IMR-90 (cell line): ENCODE data around the gene CASZ1. TPM values are rescaled to one million over a fixed set of nuclear protein-coding genes. Genes with fewer than 3 reads are reported as not detected.

Experiments used
- ATAC-seq: fragments of 200-7000 bp; cut with Tn5 transposase; 2 replicates; pipeline ENCODE4 v1.9.1; 2020; ENCODE audit warnings: low read depth, mild to moderate bottlenecking, moderate library complexity
- BruUV-seq: library from RNA; stranded (reverse); fragments of 400-500 nt; replicated peaks from 2 replicates; lab custom pipeline; 2021; lab: Mats Ljungman, UMichigan
- CTCF ChIA-PET: fragments of 300-600 bp; formaldehyde crosslinking; extraction: SDS; loops from one replicate; lab custom pipeline; 2021; ENCODE audit warnings: antibody characterized with exemption; lab: Yijun Ruan, JAX
- POLR2A ChIA-PET: fragments of 300-600 bp; sonication (Branson Sonifier 250); formaldehyde crosslinking; loops from one replicate; lab custom pipeline; 2022; ENCODE audit warnings: antibody characterized with exemption; ENCODE audit not compliant: unreplicated experiment; lab: Charles Lee
- DNase-seq: peaks from one replicate; pipeline ENCODE4 v3.0.0; 2013
- H2AFZ ChIP-seq: replicated peaks from 2 replicates; pipeline ENCODE3; 2013; ENCODE audit warnings: low read length, mild to moderate bottlenecking; ENCODE audit not compliant: poor library complexity
- H2AK5ac ChIP-seq: 2 replicates; pipeline ENCODE4 v1.6.1; 2013; ENCODE audit warnings: low read depth, low read length, inconsistent platforms
- H2AK9ac ChIP-seq: replicated peaks from 2 replicates; pipeline ENCODE3; 2013; ENCODE audit warnings: mild to moderate bottlenecking, low read depth, low read length, moderate library complexity; ENCODE audit not compliant: poor library complexity
- H2BK120ac ChIP-seq: 2 replicates; pipeline ENCODE4 v1.6.1; 2013; ENCODE audit warnings: low read depth, low read length, inconsistent platforms
- H2BK15ac ChIP-seq: 3 replicates; pipeline ENCODE4 v1.6.1; 2013; ENCODE audit warnings: low read depth, low read length, inconsistent platforms
- H2BK20ac ChIP-seq: 2 replicates; pipeline ENCODE4 v1.6.1; 2013; ENCODE audit warnings: low read depth, mild to moderate bottlenecking, inconsistent platforms, low read length, moderate library complexity
- H2BK5ac ChIP-seq: 2 replicates; pipeline ENCODE4 v1.6.1; 2013; ENCODE audit warnings: mild to moderate bottlenecking, low read depth, low read length, inconsistent platforms; ENCODE audit not compliant: poor library complexity, severe bottlenecking
- H3K14ac ChIP-seq: replicated peaks from 2 replicates; pipeline ENCODE4 v1.6.1; 2013; ENCODE audit warnings: low read depth, low read length, inconsistent platforms
- H3K18ac ChIP-seq: 2 replicates; pipeline ENCODE4 v1.6.1; 2013; ENCODE audit warnings: low read depth, low read length, control low read depth
- H3K23ac ChIP-seq: 2 replicates; pipeline ENCODE4 v1.6.1; 2013; ENCODE audit warnings: low read depth, low read length, inconsistent platforms
- H3K27ac ChIP-seq: 2 replicates; pipeline ENCODE4 v1.5.1; 2013; ENCODE audit warnings: mild to moderate bottlenecking, control low read depth, low read length; ENCODE audit not compliant: insufficient read depth
- H3K27me3 ChIP-seq: 2 replicates; pipeline ENCODE4 v1.6.1; 2013; ENCODE audit warnings: low read length; ENCODE audit not compliant: control insufficient read depth, insufficient read depth
- H3K36me3 ChIP-seq: 2 replicates; pipeline ENCODE4 v1.6.1; 2013; ENCODE audit warnings: low read length, mixed read lengths; ENCODE audit not compliant: control insufficient read depth, insufficient read depth
- H3K4ac ChIP-seq: 2 replicates; pipeline ENCODE4 v1.6.1; 2013; ENCODE audit warnings: low read depth, low read length, inconsistent platforms
- H3K4me1 ChIP-seq: 2 replicates; pipeline ENCODE4 v1.6.1; 2013; ENCODE audit warnings: low read length, mixed read lengths; ENCODE audit not compliant: control insufficient read depth, insufficient read depth
- H3K4me2 ChIP-seq: 2 replicates; pipeline ENCODE4 v1.6.1; 2013; ENCODE audit warnings: low read depth, mild to moderate bottlenecking, control low read depth, low read length, moderate library complexity
- H3K4me3 ChIP-seq: 2 replicates; pipeline ENCODE4 v1.5.1; 2013; ENCODE audit warnings: low read depth, mild to moderate bottlenecking, control low read depth, low read length, moderate library complexity; ENCODE audit not compliant: insufficient read depth
- H3K56ac ChIP-seq: 2 replicates; pipeline ENCODE4 v1.6.1; 2013; ENCODE audit warnings: low read length, inconsistent platforms; ENCODE audit not compliant: insufficient read depth; ENCODE audit errors: extremely low read depth
- H3K79me1 ChIP-seq, 2 experiments: 2 replicates each; pipeline ENCODE4 v1.6.1; 2013; ENCODE audit warnings: low read length in 2 of 2, inconsistent platforms in 1 of 2, low read depth in 1 of 2
- H3K9ac ChIP-seq: 2 replicates; pipeline ENCODE4 v1.6.1; 2013; ENCODE audit warnings: low read depth, low read length, control low read depth
- H3K9me1 ChIP-seq: 2 replicates; pipeline ENCODE4 v1.6.1; 2013; ENCODE audit warnings: low read length, inconsistent platforms; ENCODE audit not compliant: insufficient read depth
- H3K9me3 ChIP-seq: 2 replicates; pipeline ENCODE4 v1.6.1; 2013; ENCODE audit warnings: low read length; ENCODE audit not compliant: control insufficient read depth, insufficient read depth
- H4K20me1 ChIP-seq: 2 replicates; pipeline ENCODE4 v1.6.1; 2013; ENCODE audit warnings: low read length, inconsistent platforms; ENCODE audit not compliant: insufficient read depth
- H4K5ac ChIP-seq: 2 replicates; pipeline ENCODE4 v1.6.1; 2013; ENCODE audit warnings: mild to moderate bottlenecking, low read depth, low read length, control low read depth
- H4K8ac ChIP-seq, 2 experiments: 2 replicates each; pipeline ENCODE4 v1.6.1; 2013; ENCODE audit warnings: low read depth in 2 of 2, low read length in 2 of 2, control low read depth in 1 of 2, inconsistent platforms in 1 of 2
- H4K91ac ChIP-seq: 2 replicates; pipeline ENCODE4 v1.6.1; 2013; ENCODE audit warnings: low read depth, low read length, inconsistent platforms; ENCODE audit not compliant: insufficient read depth
- BHLHE40 ChIP-seq: fragments of 150-350 bp; IDR thresholded peaks from 2 replicates; pipeline ENCODE4 v1.6.1; 2016; ENCODE audit warnings: mild to moderate bottlenecking, low read depth, low read length
- CHD1 ChIP-seq: IDR thresholded peaks from 2 replicates; pipeline ENCODE4 v1.6.1; 2012; ENCODE audit warnings: low read depth, low read length, improper control_type of control experiment
- MAFK ChIP-seq: IDR thresholded peaks from 2 replicates; pipeline ENCODE4 v1.6.1; 2012; ENCODE audit warnings: low read depth, low read length, improper control_type of control experiment
- MXI1 ChIP-seq: IDR thresholded peaks from 2 replicates; pipeline ENCODE4 v1.6.1; 2012; ENCODE audit warnings: low read depth, mild to moderate bottlenecking, low read length, moderate library complexity, borderline replicate concordance
- NFE2L2 ChIP-seq: fragments of 150-350 bp; IDR thresholded peaks from 2 replicates; pipeline ENCODE4 v1.6.1; 2016; ENCODE audit warnings: low read depth, mild to moderate bottlenecking, low read length
- RFX5 ChIP-seq: IDR thresholded peaks from 2 replicates; pipeline ENCODE4 v1.8.0; 2012; ENCODE audit warnings: low read depth, mild to moderate bottlenecking, low read length, moderate library complexity
- WGBS, 2 experiments: methylation state at CpG; one replicate each; pipeline versions ENCODE4 v1.1.5 to v1.1.7; 2013; ENCODE audit warnings: missing lambda C conversion rate in 2 of 2; ENCODE audit not compliant: insufficient read length in 1 of 2; ENCODE audit errors: extremely low coverage in 2 of 2; 5-methylcytosine and 5-hydroxymethylcytosine counted together
- dilution Hi-C: fragments of 300-500 bp; cut with HindIII; formaldehyde crosslinking; loops from one replicate; pipeline ENCODE4 v1.14.3; 2018; ENCODE audit warnings: low sequenced_read_pairs; ENCODE audit not compliant: unreplicated experiment
- in situ Hi-C: fragments of 300-500 bp; cut with MboI; formaldehyde crosslinking; loops from 3 replicates; pipeline ENCODE4 v1.14.3; 2019; ENCODE audit warnings: low sequenced_read_pairs, inconsistent platforms, mixed read lengths
- intact Hi-C: fragments of 100-400 bp; cut with micrococcal nuclease; formaldehyde crosslinking; loops from 2 replicates; pipeline ENCODE4 v1.10.0; 2022
- polyA plus RNA-seq, 3 experiments: library from polyadenylated mRNA; depleted of rRNA; stranded (reverse); fragments of >200 nt; gene quantifications; 2 replicates each; pipeline ENCODE4 v1.2.3, GENCODE V29; 2012; ENCODE audit warnings: low replicate concordance in 1 of 3
- total RNA-seq: library from RNA; depleted of rRNA; stranded (reverse); fragments of >200 nt; gene quantifications from 2 replicates; pipeline ENCODE4 v1.2.3, GENCODE V29; 2012
- TF ChIP-seq, protein P1 (sequence below): conservative IDR thresholded peaks from 2 replicates; pipeline ENCODE4 v1.5.1; 2012; ENCODE audit warnings: mild to moderate bottlenecking, low read depth, low read length, improper control_type of control experiment

The CASZ1 gene
- total and polyA plus RNA-seq, 2 of the 4 experiments (the other 2 are of a cell fraction) = 0.18 to 0.24 TPM

DNA sequence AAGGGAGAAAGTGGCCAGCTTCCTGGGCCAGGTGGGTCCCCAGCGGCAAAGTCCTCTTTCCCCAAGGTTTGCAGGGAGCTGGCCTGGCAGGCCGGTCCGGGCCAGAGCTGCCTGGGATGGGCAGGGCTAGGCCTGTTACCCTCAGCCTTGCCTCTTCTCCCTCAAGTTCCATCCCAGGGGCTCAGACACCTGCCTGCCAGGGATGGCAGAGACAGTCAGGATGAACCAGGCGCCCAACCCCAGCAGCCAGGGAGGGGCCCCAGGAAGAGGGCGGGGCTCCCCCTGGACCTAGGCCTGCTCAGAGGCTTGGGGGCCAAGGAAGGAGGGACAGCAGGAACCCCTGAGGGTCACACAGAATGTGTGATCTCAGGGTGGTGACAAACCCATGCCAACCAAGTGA, 120.6 kb downstream of the CASZ1 start:
- TF ChIP-seq NFE2L2 (no peak), MAFK (no peak), BHLHE40 (no peak), RFX5 (no peak), MXI1 (no peak), CHD1 (no peak)
- TF ChIP-seq, protein P1, sequence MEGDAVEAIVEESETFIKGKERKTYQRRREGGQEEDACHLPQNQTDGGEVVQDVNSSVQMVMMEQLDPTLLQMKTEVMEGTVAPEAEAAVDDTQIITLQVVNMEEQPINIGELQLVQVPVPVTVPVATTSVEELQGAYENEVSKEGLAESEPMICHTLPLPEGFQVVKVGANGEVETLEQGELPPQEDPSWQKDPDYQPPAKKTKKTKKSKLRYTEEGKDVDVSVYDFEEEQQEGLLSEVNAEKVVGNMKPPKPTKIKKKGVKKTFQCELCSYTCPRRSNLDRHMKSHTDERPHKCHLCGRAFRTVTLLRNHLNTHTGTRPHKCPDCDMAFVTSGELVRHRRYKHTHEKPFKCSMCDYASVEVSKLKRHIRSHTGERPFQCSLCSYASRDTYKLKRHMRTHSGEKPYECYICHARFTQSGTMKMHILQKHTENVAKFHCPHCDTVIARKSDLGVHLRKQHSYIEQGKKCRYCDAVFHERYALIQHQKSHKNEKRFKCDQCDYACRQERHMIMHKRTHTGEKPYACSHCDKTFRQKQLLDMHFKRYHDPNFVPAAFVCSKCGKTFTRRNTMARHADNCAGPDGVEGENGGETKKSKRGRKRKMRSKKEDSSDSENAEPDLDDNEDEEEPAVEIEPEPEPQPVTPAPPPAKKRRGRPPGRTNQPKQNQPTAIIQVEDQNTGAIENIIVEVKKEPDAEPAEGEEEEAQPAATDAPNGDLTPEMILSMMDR = no peak
- POLR2A ChIA-PET = no interaction called here
- Histone ChIP-seq H3K18ac (no peak overlapping the region), H2BK20ac (no peak overlapping the region), H3K36me3 (no peaks in the 10 kb centered on the region), H3K23ac (no peak overlapping the region), H3K27ac (no peak overlapping the region), H3K4ac (no peak overlapping the region), H4K20me1 (no peaks in the 10 kb centered on the region), H2AFZ (no peak overlapping the region), H2AK9ac (no peak overlapping the region), H2BK15ac (no peak overlapping the region), H3K9me1 (no peaks in the 10 kb centered on the region), H4K8ac (no peak overlapping the region), H3K56ac (no peak overlapping the region), H3K9ac (no peak overlapping the region), H2BK120ac (no peak overlapping the region), H2AK5ac (no peak overlapping the region), H3K9me3 (no peaks in the 10 kb centered on the region), H3K4me1 (no peaks in the 10 kb centered on the region), H3K79me1 (no peaks in the 10 kb centered on the region), H4K5ac (no peak overlapping the region), H3K4me2 (no peak overlapping the region), H4K91ac (no peak overlapping the region), H2BK5ac (no peak overlapping the region), H3K27me3 (peaks cover 15% of the 10 kb centered on the region; the same call in 1 of the 2 replicates), H3K14ac (no peak overlapping the region), H3K4me3 (no peak overlapping the region)
- dilution Hi-C loops = no loop called here
- CTCF ChIA-PET = no interaction called here
- BruUV-seq = no TSS peak
- DNase-seq (no peak), ATAC-seq (no peak)
- in situ Hi-C loops = no loop called here
- intact Hi-C loops = no loop called here
- 100% methylated on average over 1 of the region's 5 CpGs; no CpG with 5 or more reads in 1 of the 2 experiments for WGBS, 2 experiments
